Stimulated activated CD8-positive, alpha-beta memory T cell treated with anti-CD3 and anti-CD28 coated beads, Interleukin-15, amount 100 ng/mL, for 1 hour (primary cell): ENCODE results near the gene ILKAP.

ENCODE experiments used
- DNase-seq: peaks from one replicate; pipeline ENCODE4 v3.0.0-alpha.2; 2020; ENCODE audit warnings: low read depth

ILKAP gene

GRCh38 chr2:238133499-238134392 is 69.7 kb downstream of the ILKAP start:
- no peak for DNase-seq

- no peak for DNase-seq
Measured at GRCh38 chr2:238132463-238133450, 70.7 kb downstream of the ILKAP start.

- DNase-seq: no peak
Measured at GRCh38 chr2:238131761-238132462, 71.6 kb downstream of the ILKAP start.

DNA sequence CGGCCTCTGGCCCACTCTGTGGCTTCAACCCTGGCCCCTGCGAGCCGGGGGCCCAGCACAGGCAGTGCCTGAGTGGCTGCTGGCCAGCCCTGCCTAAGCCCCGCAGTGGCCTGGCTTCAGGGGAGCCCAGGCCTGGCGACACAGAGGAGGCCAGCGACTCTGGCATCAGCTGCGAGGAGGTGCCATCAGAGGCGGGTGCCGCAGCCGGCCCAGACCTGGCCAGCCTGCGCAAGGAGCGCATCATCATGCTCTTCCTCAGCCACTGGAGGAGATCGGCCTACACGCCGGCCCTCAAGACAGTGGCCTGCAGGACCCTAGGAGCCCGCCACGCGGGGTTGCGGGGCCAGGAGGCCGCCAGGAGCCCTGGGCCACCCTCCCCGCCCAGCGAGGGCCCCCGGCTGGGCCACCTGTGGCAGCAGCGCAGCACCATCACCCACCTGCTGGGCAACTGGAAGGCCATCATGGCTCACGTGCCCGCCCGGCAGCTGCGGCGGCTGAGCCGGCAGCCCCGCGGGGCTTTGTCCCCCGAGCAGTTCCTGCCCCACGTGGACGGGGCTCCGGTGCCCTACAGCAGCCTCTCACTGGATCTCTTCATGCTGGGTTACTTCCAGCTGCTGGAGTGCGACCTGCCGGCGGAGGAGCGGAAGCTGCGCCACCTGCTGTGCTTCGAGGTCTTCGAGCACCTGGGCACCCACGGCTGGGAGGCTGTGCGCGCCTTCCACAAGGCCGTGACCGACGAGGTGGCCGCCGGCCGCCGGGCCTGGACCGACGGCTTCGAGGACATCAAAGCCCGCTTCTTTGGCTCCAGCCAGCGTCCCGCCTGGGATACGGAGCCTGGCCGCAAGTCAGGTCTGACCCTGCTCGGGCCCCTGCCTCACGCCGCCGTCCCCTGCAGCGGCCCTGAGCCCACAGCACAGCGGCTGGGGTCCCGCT is 72.5 kb downstream of the ILKAP start:
- DNase-seq: no peak

DNA sequence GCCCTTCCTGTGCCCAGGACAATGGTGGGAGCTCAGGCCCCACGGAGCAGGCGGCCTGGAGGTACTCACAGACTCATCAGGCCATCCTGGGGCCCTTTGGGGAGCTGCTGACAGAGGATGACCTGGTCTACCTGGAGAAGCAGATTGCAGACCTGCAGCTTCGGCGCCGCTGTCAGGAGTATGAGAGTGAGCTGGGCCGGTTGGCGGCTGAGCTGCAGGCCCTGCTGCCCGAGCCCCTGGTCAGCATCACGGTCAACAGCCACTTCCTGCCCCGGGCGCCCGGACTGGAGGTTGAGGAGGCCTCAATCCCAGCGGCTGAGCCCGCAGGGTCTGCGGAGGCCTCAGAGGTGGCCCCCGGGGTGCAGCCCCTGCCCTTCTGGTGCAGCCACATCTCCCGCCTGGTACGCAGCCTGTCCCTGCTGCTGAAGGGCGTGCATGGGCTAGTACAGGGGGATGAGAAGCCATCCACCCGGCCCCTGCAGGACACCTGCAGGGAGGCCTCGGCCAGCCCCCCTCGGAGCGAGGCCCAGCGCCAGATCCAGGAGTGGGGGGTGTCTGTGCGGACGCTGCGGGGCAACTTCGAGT is 73.3 kb downstream of the ILKAP start:
- no peak for DNase-seq

- no peak for DNase-seq
Measured at GRCh38 chr2:238129166-238130010, 74.1 kb downstream of the ILKAP start.

- DNase-seq: no peak
Measured at GRCh38 chr2:238128534-238129001, 74.9 kb downstream of the ILKAP start.

DNA sequence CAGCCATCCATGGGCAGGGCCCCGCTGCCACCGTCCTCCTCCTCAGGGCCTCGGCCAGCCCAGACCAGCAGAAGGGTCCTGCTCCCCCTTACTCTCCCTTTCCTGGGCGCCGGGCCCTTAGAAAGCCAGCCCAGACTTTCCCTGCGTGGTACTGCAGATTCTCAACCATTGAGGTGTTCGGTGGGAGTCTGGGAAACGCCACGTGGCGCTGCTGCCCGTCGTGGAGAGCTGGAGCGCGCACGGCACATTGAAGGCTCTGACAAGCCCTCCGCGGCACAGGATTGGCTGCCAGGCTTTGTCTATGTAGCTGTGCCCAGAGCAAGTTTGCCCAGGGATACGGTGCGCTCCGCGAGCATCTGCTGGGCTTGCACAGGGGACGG is 75.4 kb downstream of the ILKAP start:
- DNase-seq: no peak

DNA sequence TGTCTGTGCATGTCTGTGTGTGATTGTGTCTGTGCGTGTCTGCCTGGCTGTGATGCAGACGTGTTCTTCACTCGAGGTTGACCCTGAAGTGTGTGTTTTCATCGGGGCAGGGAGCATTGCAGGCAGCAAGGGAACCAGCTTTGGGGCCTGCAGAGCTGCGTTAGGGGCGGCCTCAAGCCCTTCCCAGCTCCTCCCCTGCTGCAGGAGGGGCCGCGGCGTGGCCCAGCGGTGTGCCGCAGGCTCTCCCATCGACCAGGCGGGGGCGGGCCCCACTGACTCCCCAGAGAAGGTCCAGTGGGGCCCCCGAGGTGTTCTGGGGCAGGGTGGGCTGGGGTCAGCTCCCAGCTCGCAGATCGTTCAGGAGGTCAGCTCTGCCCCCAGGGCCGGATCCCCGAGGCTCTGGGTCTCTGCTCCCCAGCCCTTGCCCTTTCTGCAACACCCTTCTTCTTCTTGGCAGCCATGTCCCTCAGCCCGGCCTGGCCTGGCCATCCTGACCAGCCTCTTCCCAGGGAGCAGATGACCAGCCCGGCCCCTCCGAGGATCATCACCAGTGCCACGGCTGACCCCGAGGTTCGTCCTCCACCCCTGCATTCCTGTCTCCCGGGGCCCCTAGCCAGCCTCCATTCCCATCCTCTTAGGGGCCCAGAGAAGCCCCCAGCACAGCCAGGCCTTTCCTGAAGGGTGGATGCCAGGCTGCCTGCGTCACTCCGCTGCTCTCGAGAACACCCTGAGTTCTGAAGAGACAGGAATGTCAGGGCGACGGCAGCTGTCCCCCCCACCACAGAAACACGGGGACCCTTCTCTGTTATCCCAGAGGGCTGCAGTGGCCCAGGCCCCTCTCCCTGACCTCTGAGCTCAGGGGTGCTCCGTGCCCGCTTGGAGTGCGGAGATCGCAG is 76.1 kb downstream of the ILKAP start:
- no peak for DNase-seq

- no peak for DNase-seq
Measured at GRCh38 chr2:238126775-238127164, 76.7 kb downstream of the ILKAP start.

DNA sequence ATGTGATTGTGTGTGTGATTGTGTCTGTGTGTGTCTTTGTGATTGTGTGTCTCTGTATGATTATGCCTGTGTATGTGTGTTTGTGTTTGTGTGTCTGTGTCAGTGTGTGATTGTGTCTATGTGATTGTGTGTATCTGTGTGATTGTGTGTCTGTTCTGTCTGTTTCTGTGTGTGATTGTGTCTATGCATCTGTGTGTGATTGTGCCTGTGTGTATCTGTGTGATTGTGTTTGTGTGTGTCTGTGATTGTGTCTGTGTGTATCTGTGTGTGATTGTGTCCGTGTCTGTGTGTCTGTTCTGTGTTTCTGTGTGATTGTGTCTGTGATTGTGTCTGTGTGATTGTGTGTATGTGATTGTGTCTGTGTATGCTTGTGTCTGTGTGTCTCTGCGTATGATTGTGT is 77.2 kb downstream of the ILKAP start:
- DNase-seq: no peak

DNA sequence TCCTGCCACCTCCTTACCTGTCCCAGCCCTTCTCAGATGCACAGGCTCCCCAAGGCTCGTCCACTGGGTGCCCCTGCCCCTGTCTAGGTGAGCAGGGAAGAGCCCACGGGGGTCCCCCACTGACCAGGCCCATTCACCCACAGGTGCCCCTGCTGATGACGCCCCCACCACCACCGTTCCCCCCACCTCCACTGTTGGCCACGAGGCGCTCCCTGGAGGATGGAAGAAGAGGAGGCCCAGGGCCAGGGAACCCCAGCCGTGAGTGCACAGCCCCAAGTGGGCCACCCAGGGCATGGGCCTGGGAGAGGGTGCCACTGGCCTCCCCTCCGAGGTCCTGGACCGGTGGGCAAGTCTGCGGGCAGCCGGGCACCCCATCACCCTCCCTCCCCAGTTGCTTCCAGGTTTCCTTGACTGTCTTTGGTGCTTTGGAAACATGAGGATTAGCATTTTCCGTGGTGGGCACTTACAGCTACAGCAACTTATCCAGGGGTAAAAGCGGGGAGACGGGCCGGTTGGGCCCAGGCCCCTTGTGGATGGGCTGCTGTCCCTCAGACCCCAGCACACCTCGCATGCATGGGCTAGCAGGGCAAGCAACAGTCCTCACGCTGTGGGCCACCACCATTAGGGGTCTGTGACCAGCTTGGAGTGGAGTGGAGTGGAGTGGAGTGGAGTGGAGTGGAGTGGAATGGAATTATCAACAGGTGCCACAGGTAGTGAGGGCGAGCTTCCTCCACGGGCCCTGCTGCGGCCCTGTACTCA is 78.2 kb downstream of the ILKAP start:
- DNase-seq: no peak

DNA sequence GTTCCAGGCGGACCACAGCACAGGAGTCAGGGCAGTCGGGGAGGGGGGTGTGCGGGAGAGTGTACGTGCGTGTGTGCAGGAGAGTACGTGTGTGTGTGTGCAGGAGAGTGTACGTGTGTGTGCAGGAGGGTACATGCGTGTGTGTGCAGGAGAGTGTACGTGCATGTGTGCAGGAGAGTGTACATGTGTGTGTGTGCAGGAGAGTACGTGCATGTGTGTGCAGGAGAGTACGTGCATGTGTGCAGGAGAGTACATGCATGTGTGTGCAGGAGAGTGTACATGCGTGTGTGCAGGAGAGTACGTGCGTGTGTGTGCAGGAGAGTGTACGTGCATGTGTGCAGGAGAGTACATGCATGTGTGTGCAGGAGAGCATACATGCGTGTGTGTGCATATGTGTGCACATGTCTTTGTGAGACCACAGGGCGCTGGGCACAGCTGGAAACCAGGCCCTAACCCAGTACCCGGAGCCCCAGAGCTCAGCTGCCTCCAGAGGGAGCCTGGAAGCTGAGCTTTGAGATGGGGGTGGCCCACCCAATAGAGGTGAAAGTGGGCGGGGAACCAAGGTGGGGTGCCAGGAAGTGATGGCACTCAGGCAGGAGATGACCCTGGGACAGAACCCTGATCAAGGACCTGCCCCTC is 78.9 kb downstream of the ILKAP start:
- no peak for DNase-seq

DNA sequence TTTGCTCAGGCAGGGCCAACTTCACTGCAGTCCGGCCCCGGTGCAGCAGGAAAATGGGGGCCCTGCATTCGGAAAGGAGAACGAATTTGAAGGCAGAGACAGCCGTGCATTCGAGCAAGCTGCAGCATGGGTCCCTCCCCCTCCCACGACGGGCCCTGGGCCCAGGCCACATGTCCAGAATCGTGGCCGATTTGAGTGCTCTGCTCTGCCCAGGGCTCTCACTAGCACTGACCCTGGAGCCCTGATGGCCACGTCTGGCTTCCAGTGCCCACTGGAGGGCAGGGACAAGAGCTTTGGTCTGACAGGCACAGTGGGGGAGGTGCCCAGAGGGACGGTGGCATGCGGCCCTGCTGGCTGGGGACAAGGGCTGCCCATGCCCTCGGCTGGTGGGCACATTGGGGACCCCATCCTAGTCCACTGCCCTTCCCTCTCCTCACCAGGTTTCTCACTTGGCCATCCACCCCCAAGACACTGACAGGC is 79.5 kb downstream of the ILKAP start:
- DNase-seq: no peak

GRCh38 chr2:238123218-238123971 is 80.1 kb downstream of the ILKAP start:
- DNase-seq: no peak
